Endothelial cell of umbilical vein (primary cell): Measurements from ENCODE around the gene TREX2. TPM values are rescaled to one million over a fixed set of nuclear protein-coding genes. Genes with fewer than 3 reads are reported as not detected.

Experiments used
- BruUV-seq: library from RNA; stranded (reverse); fragments of 400-500 nt; replicated peaks from 2 replicates; lab custom pipeline; 2021; lab: Mats Ljungman, UMichigan
- CTCF ChIA-PET: fragments of 300-600, 350-600 bp; sonication (Branson Sonifier 250); formaldehyde crosslinking; loops from one replicate; lab custom pipeline; 2021; ENCODE audit warnings: antibody characterized with exemption, inconsistent platforms; lab: Charles Lee
- POLR2A ChIA-PET: fragments of 300-600, 350-600 bp; sonication (Branson Sonifier 250); formaldehyde crosslinking; loops from one replicate; lab custom pipeline; 2021; ENCODE audit warnings: antibody characterized with exemption, inconsistent platforms; lab: Charles Lee
- DNase-seq: peaks from one replicate; pipeline ENCODE4 v3.0.0-alpha.2; 2011; ENCODE audit warnings: low read depth, low spot score
- FAIRE-seq: peaks from 2 replicates; lab custom pipeline; 2011; peaks lifted over from hg19 to GRCh38; lab: Jason Lieb, UNC
- H2AFZ ChIP-seq: 2 replicates; pipeline ENCODE4 v1.6.0; 2012; ENCODE audit warnings: low read depth, low read length, control low read depth, inconsistent platforms
- H3K27ac ChIP-seq: 2 replicates; pipeline ENCODE4 v1.5.1; 2011; ENCODE audit warnings: low read depth, mild to moderate bottlenecking, control low read depth, low read length, moderate library complexity; ENCODE audit not compliant: insufficient read depth
- H3K27me3 ChIP-seq, 2 experiments: 2 replicates each; pipeline versions ENCODE4 v1.6.0 to v1.6.1; 2011; ENCODE audit warnings: low read length in 2 of 2, mixed read lengths in 1 of 2; ENCODE audit not compliant: control insufficient read depth in 2 of 2, insufficient read depth in 2 of 2
- H3K36me3 ChIP-seq, 2 experiments: 2 replicates in 1 of 2; 3 replicates in 1 of 2; pipeline ENCODE4 v1.5.1; 2011; ENCODE audit warnings: low read length in 2 of 2, mild to moderate bottlenecking in 1 of 2, moderate library complexity in 1 of 2; ENCODE audit not compliant: control insufficient read depth in 2 of 2, insufficient read depth in 2 of 2; ENCODE audit errors: extremely low read depth in 1 of 2
- H3K4me1 ChIP-seq: 3 replicates; pipeline ENCODE4 v1.5.1; 2011; ENCODE audit warnings: mild to moderate bottlenecking, low read length; ENCODE audit not compliant: control insufficient read depth, insufficient read depth; ENCODE audit errors: extremely low read depth
- H3K4me2 ChIP-seq: 2 replicates; pipeline ENCODE4 v1.6.1; 2011; ENCODE audit warnings: low read length, control low read depth, mixed read lengths; ENCODE audit not compliant: insufficient read depth
- H3K4me3 ChIP-seq, 3 experiments: fragments of 200-600 bp in 1 of 3; sonication (generic), shearing (Covaris generic) in 1 of 3; replicated peaks in 1 of 3; 2 replicates each; pipeline ENCODE4 v1.5.1; 2011 to 2016; ENCODE audit warnings: control low read depth in 3 of 3, low read length in 3 of 3, mild to moderate bottlenecking in 2 of 3, inconsistent platforms in 1 of 3, low read depth in 1 of 3, moderate library complexity in 1 of 3; ENCODE audit not compliant: insufficient read depth in 1 of 3
- H3K79me2 ChIP-seq: 2 replicates; pipeline ENCODE4 v1.6.0; 2012; ENCODE audit warnings: low read length, inconsistent platforms; ENCODE audit not compliant: control insufficient read depth, insufficient read depth
- H3K9ac ChIP-seq: replicated peaks from 2 replicates; pipeline ENCODE3; 2011; ENCODE audit warnings: low read length, control low read depth; ENCODE audit not compliant: insufficient read depth; ENCODE audit errors: extremely low read depth
- H3K9me1 ChIP-seq: replicated peaks from 3 replicates; pipeline ENCODE4 v1.6.0; 2011; ENCODE audit warnings: mild to moderate bottlenecking, low read length; ENCODE audit not compliant: control insufficient read depth, insufficient read depth; ENCODE audit errors: extremely low read depth
- H3K9me3 ChIP-seq: replicated peaks from 2 replicates; pipeline ENCODE4 v1.5.1; 2012; ENCODE audit warnings: low read length, inconsistent platforms; ENCODE audit not compliant: control insufficient read depth, insufficient read depth
- H4K20me1 ChIP-seq: replicated peaks from 2 replicates; pipeline ENCODE3; 2011; ENCODE audit warnings: mild to moderate bottlenecking, low read length; ENCODE audit not compliant: control insufficient read depth, insufficient read depth; ENCODE audit errors: extremely low read depth
- EZH2 ChIP-seq: IDR thresholded peaks from 2 replicates; pipeline ENCODE4 v1.6.1; 2012; ENCODE audit warnings: borderline replicate concordance, low read depth, mild to moderate bottlenecking, moderate library complexity, low read length, inconsistent platforms; ENCODE audit not compliant: severe bottlenecking
- FOS ChIP-seq: IDR thresholded peaks from 2 replicates; pipeline ENCODE4 v1.6.1; 2011; ENCODE audit warnings: mild to moderate bottlenecking, low read length, moderate library complexity, borderline replicate concordance; ENCODE audit not compliant: insufficient read depth
- GATA2 ChIP-seq: IDR thresholded peaks from 2 replicates; pipeline ENCODE4 v1.7.0; 2011; ENCODE audit warnings: low read depth, mild to moderate bottlenecking, moderate library complexity, mixed read lengths, low read length; ENCODE audit not compliant: insufficient read length, insufficient read depth
- JUN ChIP-seq: IDR thresholded peaks from 2 replicates; pipeline ENCODE4 v1.6.1; 2011; ENCODE audit warnings: borderline replicate concordance, low read depth; ENCODE audit not compliant: insufficient read length, insufficient read depth
- MYC ChIP-seq: IDR thresholded peaks from one replicate; pipeline ENCODE4 v1.6.1; 2011; ENCODE audit warnings: mild to moderate bottlenecking, low read depth, low read length
- POLR2A ChIP-seq: IDR thresholded peaks from 2 replicates; pipeline ENCODE4 v1.6.1; 2012; ENCODE audit warnings: low read depth, mild to moderate bottlenecking, control low read depth, low read length
- POLR2AphosphoS5 ChIP-seq: IDR thresholded peaks from 2 replicates; pipeline ENCODE4 v1.6.1; 2012; ENCODE audit warnings: low read depth, mild to moderate bottlenecking, control low read depth, low read length, moderate library complexity; ENCODE audit not compliant: insufficient read depth
- dilution Hi-C: fragments of 300-500 bp; cut with MboI; formaldehyde crosslinking; loops from one replicate; pipeline ENCODE4 v1.15.0; 2019; ENCODE audit warnings: low sequenced_read_pairs; ENCODE audit not compliant: extremely low pct_ligation_motif_present
- intact Hi-C: fragments of 100-400 bp; cut with micrococcal nuclease; formaldehyde crosslinking; loops from one replicate; pipeline ENCODE4 v1.10.0; 2022
- polyA plus RNA-seq, 4 experiments: library from polyadenylated mRNA; depleted of rRNA in 3 of 4; stranded (reverse) in 3 of 4; unstranded in 1 of 4; fragments of >200 nt; gene quantifications; 2 replicates each; pipeline versions ENCODE4 v1.2.1 to v1.2.3, GENCODE V29; 2011 to 2012; ENCODE audit warnings: missing spikeins in 1 of 4
- total RNA-seq: library from RNA; stranded (reverse); gene quantifications from 2 replicates; pipeline ENCODE4 v1.2.3, GENCODE V29; 2021
- TF ChIP-seq, protein P1 (sequence below), 2 donors: IDR thresholded peaks; 1 replicate in 1 of 2; 2 replicates in 1 of 2; pipeline ENCODE4 v1.5.1; 2011; ENCODE audit warnings: low read length in 2 of 2, mild to moderate bottlenecking in 2 of 2, moderate library complexity in 2 of 2, control low read depth in 1 of 2, inconsistent platforms in 1 of 2, low read depth in 1 of 2; ENCODE audit not compliant: insufficient read depth in 1 of 2; ENCODE audit errors: extremely low read depth in 1 of 2
- TF ChIP-seq, protein P2 (sequence below): IDR thresholded peaks from 2 replicates; pipeline ENCODE4 v1.6.1; 2011; ENCODE audit not compliant: insufficient read depth, insufficient read length

Gene TREX2
- total and polyA plus RNA-seq, 2 donors (not counting 3 experiments of a cell fraction or from before 2014, with no cell fraction given), result 0.82 to 0.99 TPM

DNA sequence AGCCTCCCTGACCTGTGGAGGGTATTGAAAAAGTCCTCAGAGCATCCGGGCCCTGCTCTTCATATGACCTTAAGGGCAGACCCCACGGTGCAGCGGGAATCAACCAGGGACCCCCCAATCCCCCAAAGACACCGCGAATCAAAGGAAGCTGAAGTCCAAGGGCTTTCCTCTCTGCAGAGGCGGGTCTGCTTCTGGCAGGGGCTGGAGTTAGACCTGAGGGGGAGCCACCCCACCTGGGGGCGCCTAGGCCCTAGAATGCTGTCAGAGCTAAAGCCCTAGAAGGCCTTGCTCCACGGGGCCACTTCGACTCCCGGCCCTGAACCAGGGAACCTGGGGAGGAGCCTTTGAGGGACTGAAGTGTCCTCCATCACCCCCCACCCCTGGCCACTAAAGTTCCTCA, 27.3 kb upstream of the TREX2 start:
- FAIRE-seq (no peak), DNase-seq (no peak)
- intact Hi-C loops, result no loop called here
- Histone ChIP-seq H3K36me3 (no peaks in the 10 kb centered on the region), H3K4me3 (no peak overlapping the region), H3K9me3 (no peaks in the 10 kb centered on the region), H3K27ac (no peak overlapping the region), H4K20me1 (no peaks in the 10 kb centered on the region), H3K4me2 (no peak overlapping the region), H2AFZ (no peak overlapping the region), H3K9ac (no peak overlapping the region), H3K79me2 (peaks cover 4% of the 10 kb centered on the region), H3K27me3 (no peaks in the 10 kb centered on the region), H3K4me1 (peaks cover 32% of the 10 kb centered on the region), H3K9me1 (no peaks in the 10 kb centered on the region)
- TF ChIP-seq, protein P1, sequence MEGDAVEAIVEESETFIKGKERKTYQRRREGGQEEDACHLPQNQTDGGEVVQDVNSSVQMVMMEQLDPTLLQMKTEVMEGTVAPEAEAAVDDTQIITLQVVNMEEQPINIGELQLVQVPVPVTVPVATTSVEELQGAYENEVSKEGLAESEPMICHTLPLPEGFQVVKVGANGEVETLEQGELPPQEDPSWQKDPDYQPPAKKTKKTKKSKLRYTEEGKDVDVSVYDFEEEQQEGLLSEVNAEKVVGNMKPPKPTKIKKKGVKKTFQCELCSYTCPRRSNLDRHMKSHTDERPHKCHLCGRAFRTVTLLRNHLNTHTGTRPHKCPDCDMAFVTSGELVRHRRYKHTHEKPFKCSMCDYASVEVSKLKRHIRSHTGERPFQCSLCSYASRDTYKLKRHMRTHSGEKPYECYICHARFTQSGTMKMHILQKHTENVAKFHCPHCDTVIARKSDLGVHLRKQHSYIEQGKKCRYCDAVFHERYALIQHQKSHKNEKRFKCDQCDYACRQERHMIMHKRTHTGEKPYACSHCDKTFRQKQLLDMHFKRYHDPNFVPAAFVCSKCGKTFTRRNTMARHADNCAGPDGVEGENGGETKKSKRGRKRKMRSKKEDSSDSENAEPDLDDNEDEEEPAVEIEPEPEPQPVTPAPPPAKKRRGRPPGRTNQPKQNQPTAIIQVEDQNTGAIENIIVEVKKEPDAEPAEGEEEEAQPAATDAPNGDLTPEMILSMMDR (IDR thresholded peaks at IDR 0.05; ENCODE audit: extremely low read depth in 1 of 2, insufficient read depth in 1 of 2, low read depth in 1 of 2, low read length in 2 of 2), result no peak
- TF ChIP-seq POLR2AphosphoS5 (no peak), EZH2 (no peak), MYC (no peak), FOS (no peak), GATA2 (no peak), POLR2A (no peak), JUN (no peak)
- TF ChIP-seq, protein P2, sequence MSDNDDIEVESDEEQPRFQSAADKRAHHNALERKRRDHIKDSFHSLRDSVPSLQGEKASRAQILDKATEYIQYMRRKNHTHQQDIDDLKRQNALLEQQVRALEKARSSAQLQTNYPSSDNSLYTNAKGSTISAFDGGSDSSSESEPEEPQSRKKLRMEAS, result no peak
- ChIA-PET POLR2A (interaction anchor here (1.7 kb wide), 1 partner anchor 21 kb away, joined by 7 read pairs; the partner anchor contains the start of gene BGN), CTCF (interaction anchor here (0.7 to 6.8 kb wide), 3 partner anchors 12 to 35 kb away, joined by 3 to 189 read pairs (median 146); partner anchors contain the start of gene BGN)
- dilution Hi-C loops, result no loop called here
- BruUV-seq, result no TSS peak
